NCI-H128 (cell line): ENCODE results near the gene DIAPH1.
"Not testable (repeated sequence)": the region's sequence is repeated elsewhere in the genome, so short reads cannot be mapped to it uniquely, and the experiment has no call there.

Experiments used
- DNase-seq: peaks from one replicate; lab custom pipeline; 2025; ENCODE audit not compliant: unreplicated experiment; lab: John Stamatoyannopoulos, UW

Gene DIAPH1

GRCh38 chr5:141613344-141613743 is 5.5 kb downstream of the DIAPH1 start:
- DNase-seq, result no peak

- DNase-seq, result no peak
These were observed 7.5 kb downstream of the DIAPH1 start for GRCh38 chr5:141611289-141611688.

GRCh38 chr5:141609921-141610320 is 8.9 kb downstream of the DIAPH1 start:
- DNase-seq, result not testable (repeated sequence)

GRCh38 chr5:141609044-141609443 is 9.8 kb downstream of the DIAPH1 start:
- DNase-seq, result no peak

GRCh38 chr5:141608557-141608956 is 10.2 kb downstream of the DIAPH1 start:
- DNase-seq, result no peak

GRCh38 chr5:141608046-141608445 is 10.8 kb downstream of the DIAPH1 start:
- DNase-seq, result no peak

GRCh38 chr5:141605523-141606277 is 13.1 kb downstream of the DIAPH1 start:
- no peak for DNase-seq

- no peak for DNase-seq
These were observed 14.7 kb downstream of the DIAPH1 start for GRCh38 chr5:141603923-141604717.

GRCh38 chr5:141602606-141603005 is 16.2 kb downstream of the DIAPH1 start:
- no peak for DNase-seq

- DNase-seq, result no peak
These were observed 20.1 kb downstream of the DIAPH1 start for GRCh38 chr5:141598391-141599345.

- DNase-seq, result no peak
These were observed 21.0 kb downstream of the DIAPH1 start for GRCh38 chr5:141597814-141598213.

GRCh38 chr5:141597394-141597793 is 21.4 kb downstream of the DIAPH1 start:
- DNase-seq, result no peak

GRCh38 chr5:141596867-141597266 is 21.9 kb downstream of the DIAPH1 start:
- no peak for DNase-seq

GRCh38 chr5:141590127-141590526 is 28.7 kb downstream of the DIAPH1 start:
- DNase-seq, result no peak

- DNase-seq, result no peak
These were observed 32.6 kb downstream of the DIAPH1 start for GRCh38 chr5:141586246-141586645.

GRCh38 chr5:141585594-141585993 is 33.2 kb downstream of the DIAPH1 start:
- no peak for DNase-seq

GRCh38 chr5:141574122-141574510 is 44.7 kb downstream of the DIAPH1 start:
- DNase-seq, result no peak

- no peak for DNase-seq
These were observed 45.2 kb downstream of the DIAPH1 start for GRCh38 chr5:141573489-141574121.

- DNase-seq, result no peak
These were observed 48.1 kb downstream of the DIAPH1 start for GRCh38 chr5:141570655-141571054.

- DNase-seq, result no peak
These were observed 51.2 kb downstream of the DIAPH1 start for GRCh38 chr5:141567513-141568117.
